ENCODE data around the gene XYLT1. TPM values are rescaled to one million over a fixed set of nuclear protein-coding genes. Genes with fewer than 3 reads are reported as not detected.

The XYLT1 gene
- total and polyA plus RNA-seq, 2 of the 4 experiments (the other 2 are of a cell fraction) = 9.0 to 12.7 TPM

- no peak overlapping the region for H2AFZ ChIP-seq (replicated peaks; ENCODE audit: low read length, poor library complexity)
- H4K5ac ChIP-seq (ENCODE audit: low read depth, low read length) = no peak overlapping the region
- H3K9me1 ChIP-seq (ENCODE audit: insufficient read depth, low read length) = no peaks in the 10 kb centered on the region
- no peak overlapping the region for H2BK20ac ChIP-seq (ENCODE audit: low read depth, low read length)
- no peaks in the 10 kb centered on the region for H3K4me1 ChIP-seq (ENCODE audit: control insufficient read depth, insufficient read depth, low read length)
- in situ Hi-C loops (cut with MboI; ENCODE audit: low sequenced_read_pairs) = no loop called here
- POLR2A ChIA-PET (ENCODE audit: unreplicated experiment) = no interaction called here
- H3K4me3 ChIP-seq (ENCODE audit: insufficient read depth, low read depth, low read length) = no peak overlapping the region
- H2AK5ac ChIP-seq (ENCODE audit: low read depth, low read length) = no peak overlapping the region
- no peaks in the 10 kb centered on the region for H3K27me3 ChIP-seq (ENCODE audit: control insufficient read depth, insufficient read depth, low read length)
- peaks cover 0 to 12% of the 10 kb centered on the region in 2 experiments; a peak in 2 of 4 replicates for H3K79me1 ChIP-seq (ENCODE audit: low read depth in 1 of 2, low read length in 2 of 2)
- no peak overlapping the region for H3K9ac ChIP-seq (ENCODE audit: low read depth, low read length)
- H3K18ac ChIP-seq (ENCODE audit: low read depth, low read length) = no peak overlapping the region
- TF ChIP-seq RFX5 (IDR thresholded peaks at IDR 0.05; ENCODE audit: low read depth, low read length) = no peak
- TF ChIP-seq CTCF (conservative IDR thresholded peaks at IDR 0.05; ENCODE audit: low read depth, low read length) = 0 out of 2 replicates have a peak, but pooled peaks have one; percentile 8
- H3K14ac ChIP-seq (replicated peaks; ENCODE audit: low read depth, low read length) = no peak overlapping the region
- no peak overlapping the region for H3K4ac ChIP-seq (ENCODE audit: low read depth, low read length)
- no peak overlapping the region for H2BK15ac ChIP-seq (ENCODE audit: low read depth, low read length)
- no peaks in the 10 kb centered on the region for H3K36me3 ChIP-seq (ENCODE audit: control insufficient read depth, insufficient read depth, low read length)
- no peak overlapping the region for H3K27ac ChIP-seq (ENCODE audit: insufficient read depth, low read length)
- no peak overlapping the region for H4K91ac ChIP-seq (ENCODE audit: insufficient read depth, low read depth, low read length)
- BruUV-seq (replicated peaks) = no TSS peak
- no peak overlapping the region for H3K23ac ChIP-seq (ENCODE audit: low read depth, low read length)
- H4K20me1 ChIP-seq (ENCODE audit: insufficient read depth, low read length) = no peaks in the 10 kb centered on the region
- H3K56ac ChIP-seq (ENCODE audit: extremely low read depth, insufficient read depth, low read length) = no peak overlapping the region
- H2BK120ac ChIP-seq (ENCODE audit: low read depth, low read length) = no peak overlapping the region
- H4K8ac ChIP-seq (ENCODE audit: low read depth in 2 of 2, low read length in 2 of 2) = no peak overlapping the region
- DNase-seq (peak; percentile 17), ATAC-seq (ENCODE audit: low read depth) (peak; percentile 27)
- dilution Hi-C loops (cut with HindIII; ENCODE audit: low sequenced_read_pairs, unreplicated experiment) = no loop called here
- no peak overlapping the region for H3K4me2 ChIP-seq (ENCODE audit: low read depth, low read length)
- no peak overlapping the region for H2BK5ac ChIP-seq (ENCODE audit: low read depth, low read length, poor library complexity, severe bottlenecking)
- no peaks in the 10 kb centered on the region for H3K9me3 ChIP-seq (ENCODE audit: control insufficient read depth, insufficient read depth, low read length)
- H2AK9ac ChIP-seq (replicated peaks; ENCODE audit: low read depth, low read length, poor library complexity) = no peak overlapping the region
- intact Hi-C loops (cut with micrococcal nuclease) = loop anchor here (1.0 kb wide), 1 partner anchor 164 kb away; no protein-coding TSS in a partner anchor
- CTCF ChIA-PET = interaction anchor here (0.6 to 0.7 kb wide), 2 partner anchors 48 to 98 kb away, joined by 3 read pairs; no protein-coding TSS in a partner anchor
- WGBS, 2 experiments (ENCODE audit: extremely low coverage in 2 of 2, insufficient read length in 1 of 2) = 29% methylated on average over 1 of the region's 6 CpGs; no CpG with 5 or more reads in 1 of the 2 experiments
Observed at GRCh38 chr16:17304491-17305119, 166.2 kb downstream of the XYLT1 start.
